GM19099 (cell line): ENCODE data around the gene DEGS1.

ENCODE experiments used
- POLR2A ChIP-seq: IDR thresholded peaks from 3 replicates; pipeline ENCODE4 v1.6.1; 2011; ENCODE audit warnings: low read depth; ENCODE audit not compliant: insufficient read length; ENCODE audit errors: extremely low read depth

DEGS1 gene

DNA sequence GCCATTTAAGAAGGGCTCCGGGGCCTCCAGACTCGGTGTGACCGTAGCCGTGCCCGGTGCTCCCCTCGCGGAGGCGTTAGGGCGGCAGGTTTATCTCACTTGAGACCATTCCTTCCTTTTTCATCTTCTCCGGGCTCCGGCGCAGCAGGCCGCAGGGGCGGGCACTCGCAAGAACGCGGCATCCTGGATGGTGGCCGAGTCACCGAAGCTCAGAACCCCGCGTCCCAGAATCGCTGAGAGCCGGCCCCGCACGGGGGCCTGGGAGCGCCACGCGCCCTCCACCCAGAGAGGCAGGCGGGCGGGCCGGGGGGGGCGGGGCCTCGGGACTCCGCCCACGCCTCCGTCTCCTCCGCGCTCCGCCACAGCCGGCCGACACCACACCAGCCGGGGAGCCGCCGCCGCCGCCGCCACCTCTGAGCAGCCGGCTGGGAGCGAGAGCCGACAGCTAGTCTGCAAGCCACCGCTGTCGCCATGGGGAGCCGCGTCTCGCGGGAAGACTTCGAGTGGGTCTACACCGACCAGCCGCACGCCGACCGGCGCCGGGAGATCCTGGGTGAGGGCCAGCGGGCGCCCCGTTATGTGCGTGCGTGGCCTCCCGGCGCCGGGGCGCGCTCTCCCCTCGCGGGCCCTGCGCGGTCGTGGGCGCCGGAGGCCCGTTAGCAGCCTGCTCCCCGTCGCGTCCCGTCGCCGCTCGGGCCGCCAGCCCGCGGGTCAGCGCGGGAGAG lies at the start of gene DEGS1:
Gene DEGS1 (plus strand): TSS at position 375 of the 725 bp plus-strand sequence. CDS start 97 bp downstream, at position 472.
- TF ChIP-seq POLR2A = peak; percentile 85

DNA sequence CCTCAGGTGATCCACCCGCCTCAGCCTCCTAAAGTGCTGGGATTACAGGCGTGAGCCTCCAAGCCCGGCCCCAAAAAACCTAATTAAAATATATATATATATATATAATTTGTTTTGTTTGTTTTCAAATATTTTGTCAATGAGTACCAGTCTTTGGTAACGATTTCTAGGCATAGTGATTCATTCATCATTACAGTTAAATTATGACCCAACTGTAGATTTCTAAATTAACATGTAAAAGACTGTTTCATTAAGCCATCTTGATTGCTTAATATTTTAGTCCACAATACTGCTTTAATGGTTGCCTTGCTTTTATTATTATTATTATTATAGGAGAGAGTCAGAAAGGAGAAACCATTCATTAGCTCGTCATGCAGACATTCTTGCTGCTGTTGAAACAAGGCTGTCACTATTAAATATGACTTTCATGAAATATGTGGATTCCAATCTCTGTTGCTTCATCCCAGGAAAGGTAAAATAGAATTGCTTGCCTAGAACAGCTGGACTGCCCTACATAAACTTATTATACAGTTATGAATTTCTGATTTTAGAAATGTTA lies 49.2 kb upstream of the DEGS1 start:
- TF ChIP-seq POLR2A = no peak

DNA sequence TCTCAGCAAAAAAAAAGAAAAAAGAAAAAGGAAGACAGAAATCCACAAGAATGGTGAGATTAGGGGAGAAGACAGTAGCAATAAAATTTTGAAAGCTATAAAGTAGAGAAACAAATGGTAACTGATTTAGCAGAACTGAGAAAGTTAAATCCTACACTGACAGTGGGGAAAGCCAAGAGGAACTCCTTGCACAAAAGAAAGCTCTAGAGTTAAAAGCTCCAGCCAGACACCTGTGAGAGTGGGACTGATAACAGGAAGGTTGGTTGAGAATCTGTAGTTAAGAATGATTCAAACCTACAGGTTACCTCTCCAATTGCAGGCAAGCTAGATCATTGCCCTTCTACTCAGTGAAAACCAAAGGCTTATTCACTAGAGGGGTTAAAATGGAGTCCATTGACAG lies 45.5 kb upstream of the DEGS1 start:
- TF ChIP-seq POLR2A = no peak

DNA sequence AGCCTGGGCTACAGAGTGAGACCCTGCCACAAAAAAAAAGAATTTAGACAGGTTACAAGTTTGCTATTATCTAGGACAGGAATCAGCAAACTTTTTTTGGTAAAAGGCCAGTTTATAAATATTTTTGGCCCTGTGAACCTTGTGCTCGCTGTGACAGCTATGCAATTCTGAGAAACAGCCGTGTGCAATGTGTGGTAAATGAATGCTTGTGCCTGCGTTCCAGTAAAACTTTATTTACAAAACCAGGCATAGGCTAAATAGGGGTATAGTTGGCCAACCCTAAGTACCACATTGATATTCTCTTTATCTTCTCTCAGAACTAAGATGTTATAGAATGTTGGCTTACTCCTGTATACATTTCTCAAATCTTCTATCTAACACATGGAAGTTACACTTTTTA lies 44.8 kb upstream of the DEGS1 start:
- TF ChIP-seq POLR2A = no peak

DNA sequence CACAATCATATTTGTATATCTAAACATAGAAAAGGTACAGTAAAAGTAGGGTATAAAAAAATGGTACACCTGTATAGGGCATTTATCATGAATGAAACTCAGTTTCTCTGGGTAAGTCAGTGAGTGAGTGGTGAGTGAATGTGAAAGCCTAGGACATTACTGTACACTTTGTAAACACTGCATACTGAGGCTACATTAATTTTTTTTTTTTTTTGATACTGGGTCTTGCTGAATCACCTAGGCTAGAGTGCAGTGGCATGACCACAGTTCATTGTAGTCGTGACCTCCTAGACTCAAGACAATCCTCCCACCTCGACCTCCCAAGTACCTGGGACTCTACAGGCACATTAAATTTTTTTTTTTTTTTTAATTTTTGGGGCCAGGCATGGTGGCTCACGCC lies 41.3 kb upstream of the DEGS1 start:
- no peak for TF ChIP-seq POLR2A

DNA sequence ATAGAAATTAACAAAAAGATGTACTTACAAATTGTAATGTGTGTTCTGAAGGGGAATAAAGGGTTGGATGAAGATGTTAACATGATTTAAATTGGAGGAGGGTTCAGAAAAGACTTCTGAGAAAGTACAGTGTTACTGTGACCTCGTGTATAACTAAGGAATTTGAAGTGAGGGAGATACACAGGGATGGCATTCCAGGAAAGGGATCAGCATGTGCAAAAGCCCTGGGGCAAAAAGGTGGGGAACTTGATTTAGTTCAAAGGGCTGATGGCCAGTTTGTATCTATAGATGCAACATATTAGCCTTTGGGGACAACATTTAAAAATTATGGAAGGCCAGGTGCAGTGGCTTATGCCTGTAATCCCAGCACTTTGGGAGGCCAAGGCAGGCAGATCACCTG lies 33.3 kb upstream of the DEGS1 start:
- TF ChIP-seq POLR2A = no peak

DNA sequence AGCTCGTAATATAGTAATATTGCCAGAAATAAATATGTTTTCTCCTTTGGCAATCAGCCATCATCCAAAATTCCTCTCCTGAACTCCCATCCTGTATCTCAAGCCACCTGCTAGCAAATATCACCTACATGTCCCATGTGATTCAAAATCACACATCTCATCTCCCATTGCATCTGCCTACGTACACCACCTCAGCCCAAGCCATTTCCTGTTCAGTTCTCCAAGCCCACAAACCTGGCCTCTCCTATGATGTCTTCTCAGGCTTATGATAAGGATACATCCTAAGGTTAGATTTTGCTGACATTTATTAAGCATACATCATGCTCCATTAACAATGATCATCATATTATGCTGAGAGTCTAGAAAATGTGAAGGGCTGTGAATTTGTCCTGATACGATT lies 31.9 kb upstream of the DEGS1 start:
- TF ChIP-seq POLR2A = no peak

DNA sequence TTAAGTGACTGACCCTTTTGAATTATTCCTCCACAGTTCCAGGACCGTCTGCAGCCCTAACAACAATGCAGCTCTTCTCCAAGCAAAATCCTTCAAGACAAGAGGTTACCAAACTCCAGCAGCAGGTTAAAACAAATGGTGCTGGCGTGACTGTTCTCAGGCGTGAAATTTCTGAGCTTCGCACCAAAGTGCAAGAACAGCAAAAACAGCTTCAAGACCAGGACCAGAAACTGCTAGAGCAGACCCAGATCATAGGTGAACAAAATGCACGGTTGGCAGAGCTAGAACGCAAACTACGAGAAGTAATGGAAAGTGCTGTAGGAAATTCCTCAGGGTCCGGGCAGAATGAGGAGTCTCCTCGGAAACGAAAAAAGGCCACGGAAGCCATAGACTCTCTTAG lies 25.7 kb upstream of the DEGS1 start:
- no peak for TF ChIP-seq POLR2A

DNA sequence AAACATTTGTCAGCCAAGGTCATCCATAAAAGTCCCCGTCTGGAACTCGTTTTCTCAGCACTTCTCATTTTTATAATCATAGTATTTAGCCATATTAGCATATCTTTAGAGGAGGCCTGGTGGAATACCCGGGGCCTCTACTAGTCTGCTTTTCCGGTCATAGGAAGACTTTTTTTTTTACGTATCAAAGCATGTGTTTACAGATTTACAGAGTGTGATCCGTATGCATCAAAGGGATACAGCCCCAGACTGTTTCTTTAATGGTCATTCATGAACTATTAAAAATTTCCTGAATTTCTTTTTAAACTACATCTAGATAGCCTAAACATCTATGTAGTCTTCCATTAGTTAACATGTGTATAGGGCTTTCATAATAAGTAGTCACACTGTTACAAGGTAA lies 23.5 kb upstream of the DEGS1 start:
- no peak for TF ChIP-seq POLR2A

DNA sequence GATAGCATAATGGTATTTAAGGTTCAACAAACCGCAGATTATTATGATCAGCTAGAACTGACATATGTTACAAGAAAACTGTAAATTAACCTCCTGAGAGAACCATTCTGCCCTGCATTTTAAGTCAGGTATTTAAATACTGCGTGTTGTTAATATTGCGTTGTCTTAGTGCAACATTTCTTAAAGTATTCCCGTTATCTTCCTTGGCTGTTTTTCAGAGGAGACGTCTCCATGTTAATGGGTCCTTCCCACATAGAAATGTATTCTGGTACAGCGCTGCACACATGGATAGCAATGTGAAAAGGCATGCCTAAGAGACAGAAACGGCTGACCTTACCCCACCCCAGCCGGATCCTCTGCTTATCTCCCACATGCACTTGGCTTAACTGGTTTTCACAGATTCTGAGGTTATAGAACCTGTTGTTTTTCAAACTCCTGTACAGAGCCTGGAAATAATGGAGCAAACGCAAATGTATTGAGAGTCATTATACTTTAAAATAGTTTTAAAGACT lies 22.8 kb upstream of the DEGS1 start:
- no peak for TF ChIP-seq POLR2A

DNA sequence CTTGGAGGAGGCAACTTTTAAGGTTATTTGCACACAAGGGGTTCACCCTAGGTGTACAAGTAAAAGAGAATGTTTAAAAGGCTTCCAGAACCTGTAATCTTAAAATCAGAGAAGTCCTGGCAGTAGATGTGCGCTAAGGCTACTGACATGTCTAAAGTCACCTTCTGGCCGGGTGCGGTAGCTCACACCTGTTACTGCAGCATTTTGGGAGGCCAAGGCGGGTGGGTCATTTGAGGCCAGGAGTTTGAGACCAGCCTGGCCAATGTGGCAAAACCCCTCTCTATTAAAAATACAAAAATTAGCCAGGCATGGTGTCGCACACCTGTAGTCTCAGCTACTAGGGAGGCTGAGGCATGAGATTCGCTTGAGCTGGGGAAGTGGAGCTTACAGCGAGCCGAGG lies 20.3 kb upstream of the DEGS1 start:
- TF ChIP-seq POLR2A = no peak

DNA sequence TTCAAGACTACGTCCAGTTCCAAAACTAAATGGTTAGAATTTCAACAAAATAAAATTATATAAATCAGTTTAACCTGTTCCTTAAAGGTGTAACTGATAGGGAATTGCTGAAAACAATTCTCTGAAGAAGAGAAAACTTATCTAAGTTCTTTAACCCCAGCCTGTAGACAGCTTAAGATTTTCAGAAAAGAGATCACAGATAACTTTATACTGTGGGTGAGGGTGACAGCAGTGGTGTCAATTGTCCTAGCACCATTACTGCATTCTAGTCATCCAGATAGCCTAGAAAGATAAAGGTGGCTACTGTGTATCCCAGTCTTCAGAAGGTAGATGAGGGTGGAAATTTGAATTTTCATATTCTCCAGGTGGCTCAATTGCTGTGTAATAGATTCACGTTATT lies 19.7 kb upstream of the DEGS1 start:
- TF ChIP-seq POLR2A = no peak

DNA sequence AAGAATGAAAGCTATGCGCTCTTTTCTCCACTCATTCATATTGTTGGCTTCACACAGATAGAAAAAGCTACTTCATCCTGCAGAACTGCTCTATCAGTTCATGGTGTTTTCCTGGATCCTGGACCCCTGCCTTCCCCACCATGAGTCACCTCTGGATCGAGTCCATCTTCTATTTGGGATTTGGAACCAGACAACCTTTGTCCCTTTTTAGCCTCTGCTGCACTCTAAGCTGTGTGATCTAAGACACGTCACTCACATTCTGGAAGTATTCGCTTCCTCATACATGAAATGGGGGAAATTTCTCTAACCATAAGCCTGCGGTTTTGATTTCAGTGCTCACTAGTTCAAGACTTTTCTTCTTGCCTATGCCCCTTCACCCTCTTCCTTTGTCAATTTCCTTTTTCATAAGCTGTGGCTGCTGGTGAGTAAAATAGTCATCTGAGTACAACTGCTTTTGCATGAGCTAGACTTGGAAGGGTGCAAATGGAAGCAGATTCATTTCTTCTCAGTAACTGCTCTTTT lies 14.1 kb upstream of the DEGS1 start:
- no peak for TF ChIP-seq POLR2A

DNA sequence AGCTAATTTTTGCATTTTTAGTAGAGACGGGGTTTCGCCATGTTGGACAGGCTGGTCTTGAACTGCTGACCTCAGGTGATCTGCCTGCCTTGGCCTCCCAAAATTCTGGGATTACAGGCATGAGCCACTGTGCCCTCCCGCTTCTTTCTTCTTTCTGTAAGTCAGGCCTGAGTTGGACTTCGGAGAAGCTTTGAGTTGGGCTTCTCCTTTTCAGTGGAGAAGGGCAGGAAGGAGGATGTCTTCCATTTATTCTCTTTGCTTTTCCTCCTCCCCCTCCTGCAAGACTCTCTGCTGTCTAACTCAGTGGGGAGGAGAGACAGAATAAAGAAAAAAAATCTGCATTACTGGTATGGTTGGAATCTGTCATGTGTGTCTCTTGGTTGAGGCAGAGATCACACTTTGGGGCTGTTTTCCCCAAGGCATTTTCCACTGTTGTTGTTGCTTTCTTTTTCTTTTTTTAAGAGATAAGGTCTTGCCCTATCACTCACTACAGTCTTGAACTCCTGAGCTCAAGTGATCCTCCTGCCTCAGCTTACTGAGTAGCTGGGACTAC lies 13.2 kb upstream of the DEGS1 start:
- no peak for TF ChIP-seq POLR2A

DNA sequence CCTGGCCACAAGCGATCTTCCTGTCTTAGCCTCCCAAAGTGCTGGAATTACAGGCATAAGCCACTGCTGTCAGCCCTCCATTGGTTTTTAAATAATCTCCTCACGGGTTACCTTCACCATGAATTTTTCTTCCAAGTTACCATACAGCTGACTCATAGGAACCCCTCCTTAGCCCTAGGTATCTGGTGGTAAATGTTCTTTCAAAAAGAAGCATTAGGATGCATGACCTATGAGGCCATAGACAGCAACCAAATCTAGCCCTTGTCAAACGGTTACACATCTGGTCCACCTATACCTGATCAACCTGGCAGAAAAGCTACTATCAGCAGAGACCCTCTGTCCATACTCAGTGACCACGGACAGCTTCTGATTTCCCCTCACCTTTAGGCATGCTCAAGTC lies 12.7 kb upstream of the DEGS1 start:
- TF ChIP-seq POLR2A = no peak

DNA sequence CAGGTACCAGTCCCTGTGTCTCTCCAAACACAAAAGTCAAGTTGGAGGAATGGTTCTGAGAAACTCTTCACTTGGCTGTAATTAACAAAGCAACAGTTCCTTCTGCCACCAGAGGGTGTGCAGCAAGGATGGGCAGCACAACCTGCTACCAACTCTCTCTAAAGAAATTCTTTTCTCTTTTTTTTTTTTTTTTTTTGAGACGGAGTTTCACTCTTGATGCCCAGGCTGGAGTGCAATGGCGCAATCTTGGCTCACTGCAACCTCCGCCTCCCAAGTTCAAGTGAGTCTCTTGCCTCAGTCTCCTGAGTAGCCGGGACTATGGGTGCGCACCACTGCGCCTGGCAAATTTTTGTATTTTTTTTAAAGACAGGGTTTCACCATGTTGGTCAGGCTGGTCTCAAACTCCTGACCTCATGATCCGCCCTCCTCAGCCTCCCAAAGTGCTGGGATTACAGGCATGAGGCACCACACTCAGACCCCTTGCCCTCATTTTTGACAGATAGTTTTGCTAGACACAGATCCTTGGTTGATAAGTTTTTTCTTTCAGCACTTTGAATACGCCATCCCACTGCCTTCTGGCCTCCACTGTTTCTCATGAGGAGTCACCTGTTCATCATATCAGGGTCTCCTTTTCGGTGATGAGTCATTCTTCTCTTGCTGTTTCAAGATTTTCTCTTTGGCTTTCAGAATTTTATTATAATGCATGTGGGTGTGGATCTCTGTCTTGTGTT lies 12.1 kb upstream of the DEGS1 start:
- TF ChIP-seq POLR2A = no peak

DNA sequence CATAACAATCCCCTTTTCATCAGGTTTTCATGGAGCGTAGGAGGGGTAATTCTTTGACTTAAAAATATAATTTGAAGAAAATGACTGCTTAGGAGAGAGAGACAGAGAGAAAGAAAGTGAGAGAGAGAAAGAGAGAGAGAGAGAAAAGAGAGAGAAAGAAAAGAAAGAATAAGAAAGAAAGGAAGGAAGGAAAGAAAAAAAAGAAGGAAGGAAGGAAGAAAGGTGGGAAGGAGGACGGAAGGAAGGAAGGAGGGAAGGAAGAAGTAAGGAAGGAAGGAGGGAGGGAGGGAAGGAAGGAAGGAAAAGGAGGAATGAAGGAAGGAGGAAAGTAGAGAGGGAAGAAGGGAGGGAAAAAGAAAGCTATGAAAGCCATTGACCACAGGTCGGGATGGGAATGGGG lies 10.8 kb upstream of the DEGS1 start:
- no peak for TF ChIP-seq POLR2A
